Psoas muscle (tissue), 8 donors: ENCODE data around the gene CLMP. TPM values are rescaled to one million over a fixed set of nuclear protein-coding genes. Genes with fewer than 3 reads are reported as not detected.
A peak's percentile ranks its signal among the peaks of the same experiment; 100 is the strongest.

ENCODE experiments used
- ATAC-seq, 4 donors: fragments of 200-7000 bp; cut with Tn5 transposase; one replicate each; pipeline ENCODE4 v1.9.1; 2020; ENCODE audit warnings: moderate library complexity in 3 of 4, mild to moderate bottlenecking in 2 of 4
- DNase-seq, 2 donors: peaks; one replicate each; pipeline ENCODE4 v3.0.0-alpha.2; 2020
- H3K27ac ChIP-seq: fragments of 200-600 bp; one replicate; pipeline ENCODE4 v1.8.0; 2022
- H3K27me3 ChIP-seq, 3 donors: fragments of 200-600 bp in 1 of 3; one replicate each; pipeline versions ENCODE4 v1.6.1 to v1.8.0; 2013 to 2022; ENCODE audit warnings: low read length in 2 of 3, mild to moderate bottlenecking in 2 of 3, moderate library complexity in 1 of 3; ENCODE audit not compliant: insufficient read depth in 3 of 3
- H3K36me3 ChIP-seq, 2 donors: fragments of 200-600 bp in 1 of 2; one replicate each; pipeline versions ENCODE4 v1.6.1 to v1.8.0; 2013 to 2022; ENCODE audit warnings: low read depth in 1 of 2, mild to moderate bottlenecking in 1 of 2, moderate library complexity in 1 of 2; ENCODE audit not compliant: insufficient read depth in 1 of 2
- H3K4me1 ChIP-seq: fragments of 200-600 bp; one replicate; pipeline ENCODE4 v1.8.0; 2022
- H3K4me3 ChIP-seq: fragments of 200-600 bp; one replicate; pipeline ENCODE4 v1.8.0; 2022; ENCODE audit warnings: mild to moderate bottlenecking
- H3K9me3 ChIP-seq: fragments of 200-600 bp; one replicate; pipeline ENCODE4 v1.8.0; 2022
- CTCF ChIP-seq: fragments of 200-600 bp; IDR thresholded peaks from one replicate; pipeline ENCODE4 v1.8.0; 2022; ENCODE audit warnings: antibody characterized with exemption
- WGBS, 3 donors: extraction: QIAGEN DNeasy Blood & Tissue Kit; methylation state at CpG; one replicate each; pipeline versions ENCODE4 v1.1.6 to v1.1.7; 2013; 5-methylcytosine and 5-hydroxymethylcytosine counted together
- intact Hi-C, 2 donors: fragments of 100-400 bp; cut with DNase I; formaldehyde crosslinking; loops; one replicate each; pipeline versions ENCODE4 v1.11.0 to v1.14.2; 2022
- long read RNA-seq, 2 donors: library from polyadenylated mRNA; unstranded; transcript quantifications; one replicate each; pipeline ENCODE4 v2.0.0, GENCODE V29; 2021
- polyA plus RNA-seq, 3 donors: library from polyadenylated mRNA; stranded (reverse); fragments of 200-250 nt; gene quantifications; one replicate each; pipeline ENCODE4 v1.2.3, GENCODE V29; 2013
- total RNA-seq, 4 donors: library from RNA; stranded (reverse); fragmentation: NEBNext Ultra II Directional in 2 of 4; extraction: Animal tissue kit (Norgen Biotek cat#: 25700) in 2 of 4; gene quantifications; one replicate each; pipeline versions ENCODE4 v1.2.1 to v1.2.4, GENCODE V29; 2021 to 2023
- donor health status: healthy with polysubstance abuse.
- donor health status: DM: no; HTN: no; CAD: no; lungs with moderate emphysema.
- donor health status: Bipolar disorder and iron deficiency.
- donor health status: healthy.
- donor health status: DM: yes; HTN: yes; CAD: no.
- donor health status: DM: no; HTN: no; CAD: no.
- donor health status: DM: no; HTN: no; CAD: no.
- donor health status: DM: yes; HTN: yes; CAD: no.

CLMP gene
- 1 to 10 TPM; 2.9 to 4.2 (median 3.0) TPM for total RNA-seq
- 1 to 10 TPM in 2 of 3 donors, under 1 TPM in 1; 0.83 to 3.3 (median 1.7) TPM for polyA plus RNA-seq
- long read RNA-seq, donor 1, full-length matches to known transcripts = 1 of 1 reads
- long read RNA-seq, donor 1, partial matches to known transcripts = 0 of 1 reads
- long read RNA-seq, donor 1, other reads (novel, unspliced or antisense) = 0 of 1 reads
- long read RNA-seq, donor 2, full-length matches to known transcripts = 2 of 2 reads
- long read RNA-seq, donor 2, partial matches to known transcripts = 0 of 2 reads
- long read RNA-seq, donor 2, other reads (novel, unspliced or antisense) = 0 of 2 reads

- peak; percentile 60 to 69 for DNase-seq
- intact Hi-C loops = no loop called here
Measured at GRCh38 chr11:123195188-123196059, at the start of gene CLMP. CLMP (minus strand) TSS chr11:123195248; CDS start chr11:123194940, 308 bp downstream.

GRCh38 chr11:123241874-123242543, 47.0 kb upstream of the CLMP start:
- intact Hi-C loops = no loop called here
- Histone ChIP-seq H3K4me3 (no peak overlapping the region), H3K4me1 (no peaks in the 10 kb centered on the region), H3K9me3 (no peaks in the 10 kb centered on the region), H3K36me3 (no peaks in the 10 kb centered on the region), H3K27ac (no peak overlapping the region), H3K27me3 (peaks cover 0 to 7% (median 0%) of the 10 kb centered on the region in 3 donors)
- ATAC-seq (no peak), DNase-seq (no peak)
- 73 to 80% (median 73%) methylated on average over 11 of the region's 11 CpGs for WGBS, 3 donors
- no peak for TF ChIP-seq CTCF

More at GRCh38 chr11:123195188-123196059, at the start of gene CLMP:
- peaks cover 0 to 95% (median 23%) of the 10 kb centered on the region in 3 donors for H3K27me3 ChIP-seq
- peak; percentile 19 to 69 (median 62) for ATAC-seq
- H3K9me3 ChIP-seq = no peaks in the 10 kb centered on the region
- no peak for TF ChIP-seq CTCF
- no peak within 1 kb of the TSS for H3K27ac ChIP-seq
- H3K4me3 ChIP-seq = peak within 1 kb of the TSS; percentile 60
- 10 to 21% (median 11%) methylated on average over 43 to 53 of the region's 53 CpGs for WGBS, 3 donors
- H3K4me1 ChIP-seq = no peaks in the 10 kb centered on the region
- no peaks in the 10 kb centered on the region for H3K36me3 ChIP-seq

DNA sequence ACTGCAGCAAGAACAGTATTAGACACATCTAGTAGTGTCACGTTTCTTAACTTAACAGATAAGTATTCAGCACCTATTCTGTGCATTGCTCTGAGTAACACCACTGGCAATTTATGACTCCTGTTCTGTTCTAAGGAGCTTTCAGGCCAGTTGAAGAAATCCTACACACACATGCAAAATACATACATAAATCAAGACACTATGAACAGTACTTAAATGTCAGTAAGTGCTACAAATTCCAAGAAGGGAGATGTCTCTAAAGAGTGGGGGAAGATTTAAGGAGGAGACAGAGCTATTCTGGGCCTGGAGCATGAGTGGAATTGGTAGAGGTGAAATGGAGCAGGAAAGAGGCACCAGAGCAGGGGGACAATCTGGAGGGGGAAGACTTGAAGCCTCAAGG, 46.2 kb upstream of the CLMP start:
- Histone ChIP-seq H3K27me3 (peaks cover 0 to 7% (median 0%) of the 10 kb centered on the region in 3 donors), H3K9me3 (no peaks in the 10 kb centered on the region), H3K27ac (no peak overlapping the region), H3K36me3 (no peaks in the 10 kb centered on the region), H3K4me1 (no peaks in the 10 kb centered on the region), H3K4me3 (no peak overlapping the region)
- no peak for TF ChIP-seq CTCF
- DNase-seq (no peak), ATAC-seq (no peak)
- intact Hi-C loops = no loop called here
- WGBS, 3 donors = 58 to 95% (median 59%) methylated on average over 1 of the region's 1 CpG

DNA sequence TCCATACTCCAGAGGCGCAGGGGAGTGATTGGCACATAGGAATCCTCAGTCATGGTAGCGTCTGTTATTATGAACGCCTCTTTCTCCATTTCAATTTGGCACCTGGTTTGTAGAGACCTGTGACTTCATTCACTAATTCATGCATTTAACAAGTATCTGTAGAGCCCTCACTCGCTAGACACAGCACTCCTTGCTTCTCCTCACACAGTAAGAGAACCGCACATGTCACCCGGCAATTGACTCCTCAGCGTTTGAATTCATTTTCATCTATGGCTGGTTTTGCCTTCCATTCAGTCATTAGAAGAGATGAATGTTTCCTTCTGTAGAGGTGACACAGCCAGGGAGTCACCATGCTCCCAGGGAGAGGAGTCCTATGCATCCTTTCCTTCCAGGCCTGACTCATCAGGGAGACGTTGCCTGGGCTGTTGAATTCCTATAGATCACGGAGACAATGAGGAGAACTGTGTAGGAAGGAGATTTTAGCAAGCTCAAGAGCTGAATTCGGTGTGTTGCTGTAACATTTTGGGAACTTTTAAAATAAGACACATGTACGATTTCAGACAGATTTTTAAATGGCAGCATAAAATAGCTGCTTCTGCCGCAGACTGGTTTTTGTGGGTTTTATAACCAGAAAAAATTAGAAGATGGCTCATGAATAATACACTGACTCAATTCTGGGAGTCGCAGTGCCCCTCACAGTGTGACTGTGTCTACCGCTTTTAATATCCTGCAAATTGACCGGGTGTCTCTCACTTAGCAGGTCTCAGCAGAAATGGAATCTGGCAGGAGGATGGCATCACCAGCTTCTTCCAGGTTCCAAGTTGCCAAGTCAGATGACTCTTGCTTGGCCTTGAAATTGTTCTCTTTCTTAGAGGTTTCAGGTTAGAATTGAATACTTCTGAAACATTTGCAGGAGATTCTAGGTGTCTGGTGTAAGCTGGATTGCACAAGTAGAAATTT, 44.4 kb upstream of the CLMP start:
- intact Hi-C loops = no loop called here
- Histone ChIP-seq H3K36me3 (no peaks in the 10 kb centered on the region), H3K27ac (no peak overlapping the region), H3K27me3 (peaks cover 0 to 7% (median 0%) of the 10 kb centered on the region in 3 donors), H3K9me3 (no peaks in the 10 kb centered on the region), H3K4me1 (no peaks in the 10 kb centered on the region), H3K4me3 (no peak overlapping the region)
- ATAC-seq = no peak
- 71 to 85% (median 74%) methylated on average over 15 of the region's 15 CpGs for WGBS, 3 donors
- TF ChIP-seq CTCF = no peak
- no peak for DNase-seq
